ENCODE results near the gene EFCAB11.

EFCAB11 gene

GRCh38 chr14:89957376-89957775, 2.8 kb upstream of the EFCAB11 start:
- DNase-seq: no peak

- no peak for DNase-seq
Observed at GRCh38 chr14:89956661-89957009, 2.1 kb upstream of the EFCAB11 start.

GRCh38 chr14:89955745-89956660, 1.5 kb upstream of the EFCAB11 start, which contains the start of gene TDP1:
TDP1 (plus strand) TSS chr14:89955927; CDS start chr14:89963115, 7,188 bp downstream.
- peak; percentile 53 to 99 (median 96) for DNase-seq

GRCh38 chr14:89955022-89955744, 653 bp upstream of the EFCAB11 start:
- DNase-seq: peak in 4 of 51 donors; percentile 42 to 75 (median 49)

GRCh38 chr14:89953602-89954001, 928 bp downstream of the EFCAB11 start:
- DNase-seq: no peak

GRCh38 chr14:89952576-89952975, 2.0 kb downstream of the EFCAB11 start:
- DNase-seq: no peak

GRCh38 chr14:89947344-89947743, 7.2 kb downstream of the EFCAB11 start:
- no peak for DNase-seq

GRCh38 chr14:89941830-89942377, 12.6 kb downstream of the EFCAB11 start:
- no peak for DNase-seq

- peak in 1 of 51 donors; percentile 34 for DNase-seq
Observed at GRCh38 chr14:89936654-89937185, 17.8 kb downstream of the EFCAB11 start.

- DNase-seq: no peak
Observed at GRCh38 chr14:89933002-89933401, 21.5 kb downstream of the EFCAB11 start.

GRCh38 chr14:89927186-89927865, 27.2 kb downstream of the EFCAB11 start:
- DNase-seq: peak in 4 of 51 donors; percentile 5 to 22 (median 14)

- no peak for DNase-seq
Observed at GRCh38 chr14:89926694-89927093, 27.8 kb downstream of the EFCAB11 start.

GRCh38 chr14:89924268-89924667, 30.3 kb downstream of the EFCAB11 start:
- no peak for DNase-seq

- peak in 10 of 51 donors; percentile 18 to 70 (median 32) for DNase-seq
Observed at GRCh38 chr14:89922031-89922907, 32.3 kb downstream of the EFCAB11 start.

- DNase-seq: no peak
Observed at GRCh38 chr14:89921346-89921745, 33.2 kb downstream of the EFCAB11 start.

- no peak for DNase-seq
Observed at GRCh38 chr14:89920056-89920455, 34.5 kb downstream of the EFCAB11 start.

- no peak for DNase-seq
Observed at GRCh38 chr14:89918721-89919120, 35.8 kb downstream of the EFCAB11 start.

- DNase-seq: peak in 30 of 51 donors; percentile 5 to 72 (median 29)
Observed at GRCh38 chr14:89915114-89915878, 39.2 kb downstream of the EFCAB11 start.

- DNase-seq: peak in 20 of 51 donors; percentile 7 to 72 (median 28)
Observed at GRCh38 chr14:89912667-89913211, 41.8 kb downstream of the EFCAB11 start.
